ENCODE results near the gene KCNG4.

DNA sequence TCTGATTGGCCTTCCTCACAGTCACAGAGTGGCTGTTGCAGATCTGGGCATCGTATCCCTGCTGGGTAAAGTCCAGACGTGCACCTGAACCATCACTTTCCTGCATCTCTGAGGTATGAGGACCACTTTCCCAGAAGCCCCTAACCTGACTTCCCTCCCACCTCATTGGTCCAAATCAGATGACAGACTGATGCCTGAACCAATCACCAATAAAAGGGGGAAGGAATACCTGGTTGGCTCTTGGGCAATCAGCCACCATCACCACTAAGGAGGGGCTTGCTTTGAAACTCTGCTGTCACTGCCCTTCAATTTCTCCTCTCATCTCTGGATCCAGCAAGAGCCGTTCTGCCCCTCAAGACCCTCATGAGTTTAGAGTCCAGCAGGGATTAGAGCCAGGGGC is 41.3 kb upstream of the KCNG4 start:
- TF ChIP-seq POLR2AphosphoS5 (IDR thresholded peaks at IDR 0.05), result no peak
- TF ChIP-seq, protein P1, sequence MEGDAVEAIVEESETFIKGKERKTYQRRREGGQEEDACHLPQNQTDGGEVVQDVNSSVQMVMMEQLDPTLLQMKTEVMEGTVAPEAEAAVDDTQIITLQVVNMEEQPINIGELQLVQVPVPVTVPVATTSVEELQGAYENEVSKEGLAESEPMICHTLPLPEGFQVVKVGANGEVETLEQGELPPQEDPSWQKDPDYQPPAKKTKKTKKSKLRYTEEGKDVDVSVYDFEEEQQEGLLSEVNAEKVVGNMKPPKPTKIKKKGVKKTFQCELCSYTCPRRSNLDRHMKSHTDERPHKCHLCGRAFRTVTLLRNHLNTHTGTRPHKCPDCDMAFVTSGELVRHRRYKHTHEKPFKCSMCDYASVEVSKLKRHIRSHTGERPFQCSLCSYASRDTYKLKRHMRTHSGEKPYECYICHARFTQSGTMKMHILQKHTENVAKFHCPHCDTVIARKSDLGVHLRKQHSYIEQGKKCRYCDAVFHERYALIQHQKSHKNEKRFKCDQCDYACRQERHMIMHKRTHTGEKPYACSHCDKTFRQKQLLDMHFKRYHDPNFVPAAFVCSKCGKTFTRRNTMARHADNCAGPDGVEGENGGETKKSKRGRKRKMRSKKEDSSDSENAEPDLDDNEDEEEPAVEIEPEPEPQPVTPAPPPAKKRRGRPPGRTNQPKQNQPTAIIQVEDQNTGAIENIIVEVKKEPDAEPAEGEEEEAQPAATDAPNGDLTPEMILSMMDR (IDR thresholded peaks at IDR 0.05; ENCODE audit: poor library complexity, severe bottlenecking), result no peak

All from neural cell (in vitro differentiated cells).